UCSD-AML1 (cell line): ENCODE data around the gene RARS1.
A peak's percentile ranks its signal among the peaks of the same experiment; 100 is the strongest.

Experiments
- DNase-seq: peaks from one replicate; lab custom pipeline; 2025; ENCODE audit not compliant: unreplicated experiment; lab: John Stamatoyannopoulos, UW

Gene RARS1

DNA sequence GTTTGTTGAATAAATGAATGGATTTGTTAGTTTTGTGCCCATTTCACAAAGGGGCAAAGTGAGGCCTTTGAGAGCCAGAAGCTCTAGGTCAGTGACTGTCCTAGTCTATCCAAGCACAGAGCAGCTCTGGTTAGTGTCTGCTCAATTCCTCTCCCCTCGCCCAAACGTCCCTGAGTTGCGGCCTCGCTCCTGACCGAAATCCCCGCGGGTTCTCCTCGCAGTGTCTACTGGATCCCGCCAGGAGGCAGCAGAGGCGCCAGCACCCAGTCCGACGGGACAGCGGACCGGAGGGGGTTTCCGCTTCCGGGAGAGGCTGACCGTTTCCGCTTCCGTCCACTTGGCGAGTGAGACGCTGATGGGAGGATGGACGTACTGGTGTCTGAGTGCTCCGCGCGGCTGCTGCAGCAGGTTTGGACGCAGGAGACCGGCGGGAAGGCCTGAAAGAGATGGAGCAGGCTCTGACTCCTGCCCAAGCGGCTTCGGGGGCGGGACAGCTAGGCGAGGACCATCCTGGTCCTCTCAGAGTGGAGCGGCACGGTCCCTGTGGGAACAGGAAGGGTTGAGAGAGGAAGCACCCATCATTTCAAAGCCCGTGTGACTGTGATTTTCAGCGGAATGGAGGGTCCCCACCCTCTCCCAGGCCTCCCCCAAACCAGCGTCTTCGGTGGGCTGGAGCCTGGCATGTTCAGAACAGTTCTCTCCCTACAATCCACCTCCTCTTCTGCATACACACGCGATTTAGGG, at the start of gene RARS1:
Gene RARS1 (plus strand): TSS at position 336 of the 744 bp plus-strand sequence. CDS start 28 bp downstream, at position 364.
- DNase-seq: peak; percentile 92

DNA sequence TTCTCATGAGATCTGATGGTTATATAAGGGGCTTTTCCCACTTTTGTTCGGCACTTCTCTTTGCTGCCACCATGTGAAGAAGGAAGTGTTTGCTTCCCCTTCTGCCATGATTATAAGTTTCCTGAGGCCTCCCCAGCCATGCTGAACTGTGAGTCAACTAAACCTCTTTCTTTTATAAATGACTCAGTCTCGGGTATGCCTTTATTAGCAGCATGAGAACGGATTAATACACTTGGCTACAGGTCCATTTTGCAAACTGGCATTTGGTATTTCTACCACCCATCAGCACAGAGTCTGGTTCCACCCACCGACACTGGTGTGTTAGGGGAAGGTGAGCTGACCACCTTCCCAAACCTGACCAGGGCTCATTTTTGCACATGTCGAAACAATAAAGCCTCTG, 47.9 kb upstream of the RARS1 start:
- no peak for DNase-seq

DNA sequence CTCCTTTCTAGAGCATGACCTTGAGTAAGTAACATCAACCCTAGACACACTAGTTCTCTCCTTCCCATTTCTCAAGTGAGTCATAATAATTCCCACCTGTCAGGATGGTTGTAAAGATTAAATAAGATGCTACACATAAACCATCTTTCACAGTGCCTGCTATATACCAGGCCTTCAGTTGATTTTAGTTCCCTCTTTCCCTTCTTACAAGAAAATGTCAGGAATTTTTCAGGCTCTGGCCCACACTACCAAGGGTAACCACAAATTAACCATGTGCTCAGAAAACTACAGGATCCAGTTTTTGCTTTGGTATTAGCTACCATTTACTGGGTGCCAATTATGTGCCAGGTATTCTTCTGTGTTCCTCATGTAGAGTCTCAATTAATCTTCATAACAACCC, 42.7 kb upstream of the RARS1 start:
- DNase-seq: no peak

DNA sequence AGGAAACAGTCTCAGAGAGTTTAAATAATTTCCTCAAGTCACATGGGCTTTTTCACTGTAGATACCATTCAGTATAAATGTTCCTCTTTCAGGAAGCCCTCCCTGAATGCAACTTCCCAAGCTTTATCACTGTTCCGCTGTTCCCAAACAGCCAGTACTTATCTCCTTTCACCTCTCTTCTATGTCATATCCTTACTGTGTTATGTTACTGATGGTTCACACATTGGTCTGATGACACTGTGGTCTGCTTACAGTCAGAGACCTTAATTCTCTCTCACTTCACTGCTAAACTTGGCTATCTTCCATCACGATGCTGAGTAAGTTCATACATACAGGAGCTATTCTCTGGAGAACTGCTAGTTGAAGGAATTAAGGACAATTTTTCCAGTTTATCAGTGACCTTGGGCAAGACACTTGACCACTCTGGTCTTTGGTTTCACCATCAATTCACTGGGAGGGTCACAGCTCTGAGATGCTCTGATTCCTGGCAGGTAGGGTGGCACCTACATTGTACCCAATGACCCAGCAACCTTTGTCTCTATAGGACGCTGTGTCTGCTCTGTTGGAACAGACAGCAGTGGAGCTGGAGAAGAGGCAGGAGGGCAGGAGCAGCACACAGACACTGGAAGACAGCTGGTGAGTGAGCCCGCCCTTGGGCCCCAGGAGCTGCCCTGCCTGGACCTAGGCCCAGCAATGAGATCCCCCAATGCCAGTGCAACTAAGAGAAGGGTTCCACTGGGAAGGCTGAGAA, 42.1 kb upstream of the RARS1 start:
- no peak for DNase-seq

DNA sequence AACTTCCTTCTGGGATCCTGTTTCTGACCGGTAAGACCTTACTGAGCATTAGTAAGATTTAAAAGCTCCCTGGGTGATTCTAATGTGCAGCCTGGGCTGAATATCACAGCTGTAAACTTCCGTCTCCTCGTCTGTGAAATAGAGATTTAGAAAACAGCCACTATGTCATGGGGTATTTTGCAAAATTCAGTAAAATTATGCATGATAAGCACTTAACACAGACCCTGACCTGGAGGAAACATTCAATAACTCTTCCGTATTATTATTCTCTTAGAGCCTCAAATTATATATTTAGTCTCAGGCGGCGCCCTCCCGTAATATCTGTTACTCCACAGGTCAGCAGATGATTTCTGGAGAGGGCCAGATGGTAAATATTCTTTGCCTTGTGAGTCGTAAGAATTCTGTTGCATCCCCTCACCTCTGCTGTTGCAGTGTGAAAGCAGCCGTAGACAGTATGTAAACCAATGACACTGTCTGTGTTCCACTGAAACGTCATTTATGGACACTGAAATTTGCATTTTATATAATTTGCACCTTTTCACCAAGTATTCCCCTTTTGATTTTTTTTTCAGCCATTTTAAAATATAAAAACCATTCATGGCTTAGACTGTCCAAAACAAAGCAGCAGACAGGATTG, 39.2 kb upstream of the RARS1 start:
- no peak for DNase-seq

DNA sequence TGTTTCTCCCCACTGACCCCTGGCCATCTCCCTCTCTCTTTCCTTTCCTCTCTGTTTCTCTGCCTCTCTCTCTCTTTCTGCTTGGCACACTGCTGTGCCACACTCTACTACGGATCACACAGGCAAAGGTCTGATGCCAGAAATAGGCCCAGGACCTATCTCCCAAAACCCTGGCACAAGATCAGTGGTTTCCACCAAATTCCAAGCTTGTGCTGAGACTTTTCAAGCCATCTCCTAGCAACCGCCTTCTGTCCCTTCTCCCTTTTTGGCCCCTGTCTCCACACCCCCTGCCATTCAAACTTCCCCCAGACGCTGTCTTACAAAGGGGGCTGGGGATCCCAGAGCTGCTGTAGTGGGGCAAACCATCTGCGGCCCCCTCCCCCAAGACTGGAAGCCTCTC, 38.5 kb upstream of the RARS1 start:
- no peak for DNase-seq

DNA sequence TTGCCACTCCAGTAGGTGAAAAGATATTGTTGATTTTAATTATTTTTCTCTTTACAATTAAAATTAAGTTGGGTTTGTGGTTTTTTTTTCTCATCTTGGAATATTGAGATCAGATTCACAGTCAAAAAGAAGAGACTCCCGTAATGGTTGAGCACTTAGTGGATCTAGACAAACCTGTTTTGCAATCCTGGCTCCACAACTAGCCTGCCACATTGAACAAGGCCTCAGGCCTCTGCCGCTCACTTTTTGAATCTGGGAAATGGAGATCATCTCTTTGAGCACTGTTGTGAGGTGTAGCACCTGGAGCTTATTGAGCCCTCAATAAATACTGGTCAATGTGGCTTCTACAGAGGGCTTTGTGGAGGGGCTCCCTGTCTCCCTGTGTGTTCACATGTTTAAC, 37.1 kb upstream of the RARS1 start:
- DNase-seq: no peak

DNA sequence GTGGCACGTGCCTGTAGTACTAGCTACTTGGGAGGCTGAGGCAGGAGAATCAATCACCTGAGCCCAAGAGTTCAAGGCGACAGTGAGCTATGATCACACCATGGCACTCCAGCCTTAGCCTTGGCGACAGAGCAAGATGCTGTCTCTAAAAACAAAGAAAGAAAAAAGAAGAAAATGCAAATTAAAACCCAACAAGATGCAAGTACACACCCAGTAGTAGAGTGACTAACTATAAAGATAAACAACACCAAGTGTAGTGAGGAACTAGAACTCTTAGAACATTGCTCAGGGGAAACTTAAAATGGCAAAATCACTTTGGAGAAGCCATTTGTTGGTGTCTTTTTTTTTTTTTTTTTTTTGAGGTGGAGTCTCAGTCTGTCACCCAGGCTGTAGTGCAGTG, 34.7 kb upstream of the RARS1 start:
- no peak for DNase-seq

DNA sequence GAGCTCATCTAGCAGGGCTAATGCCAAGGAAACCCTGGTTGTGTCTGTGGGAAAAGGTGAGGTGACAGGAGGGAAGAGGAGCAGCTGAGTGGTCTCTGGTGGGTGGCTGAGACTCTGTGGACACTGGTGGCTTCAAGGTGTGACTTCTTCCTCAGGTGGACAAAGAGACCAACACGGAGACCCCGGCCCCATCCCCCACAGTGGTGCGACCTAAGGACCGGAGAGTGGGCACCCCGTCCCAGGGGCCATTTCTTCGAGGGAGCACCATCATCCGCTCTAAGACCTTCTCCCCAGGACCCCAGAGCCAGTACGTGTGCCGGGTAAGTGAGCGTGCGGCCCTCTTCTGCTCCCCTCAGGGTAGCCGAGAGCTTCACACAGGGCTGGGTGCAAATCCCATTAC, 31.1 kb upstream of the RARS1 start:
- no peak for DNase-seq

DNA sequence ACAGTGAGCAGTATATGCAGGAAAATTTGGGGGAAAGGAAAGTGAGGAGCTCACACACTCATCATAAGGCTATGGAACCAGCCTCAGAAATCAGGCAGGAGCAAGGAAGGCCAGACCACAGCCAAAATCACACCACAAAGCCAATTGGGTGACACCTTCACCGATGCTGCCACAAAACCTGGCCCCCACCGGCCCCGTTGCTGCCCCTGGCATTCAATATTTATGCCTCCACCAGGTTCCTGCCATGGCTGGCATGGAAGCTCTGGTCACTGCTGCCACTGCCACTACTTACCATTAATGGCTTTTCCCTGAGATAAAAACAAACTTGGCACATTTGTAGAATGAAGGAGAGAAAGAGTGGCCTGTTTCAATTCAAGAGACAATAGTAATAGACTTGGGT, 28.7 kb upstream of the RARS1 start:
- DNase-seq: no peak

DNA sequence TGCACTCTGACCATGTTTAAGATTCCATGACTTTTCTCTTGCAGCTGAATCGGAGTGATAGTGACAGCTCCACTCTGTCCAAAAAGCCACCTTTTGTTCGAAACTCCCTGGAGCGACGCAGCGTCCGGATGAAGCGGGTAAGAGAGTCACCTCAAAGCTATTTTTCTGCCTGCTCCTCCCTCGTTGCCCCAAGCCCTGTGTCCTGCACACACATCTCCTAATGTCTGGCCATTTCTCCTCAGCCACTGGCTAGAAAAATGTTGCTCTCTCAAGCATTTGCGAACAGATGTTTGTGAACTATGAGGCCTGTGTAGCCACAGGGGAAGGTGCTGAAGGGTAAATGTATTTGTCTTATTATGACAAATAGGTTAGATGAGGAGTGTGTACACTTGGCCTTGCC, 25.7 kb upstream of the RARS1 start:
- no peak for DNase-seq

DNA sequence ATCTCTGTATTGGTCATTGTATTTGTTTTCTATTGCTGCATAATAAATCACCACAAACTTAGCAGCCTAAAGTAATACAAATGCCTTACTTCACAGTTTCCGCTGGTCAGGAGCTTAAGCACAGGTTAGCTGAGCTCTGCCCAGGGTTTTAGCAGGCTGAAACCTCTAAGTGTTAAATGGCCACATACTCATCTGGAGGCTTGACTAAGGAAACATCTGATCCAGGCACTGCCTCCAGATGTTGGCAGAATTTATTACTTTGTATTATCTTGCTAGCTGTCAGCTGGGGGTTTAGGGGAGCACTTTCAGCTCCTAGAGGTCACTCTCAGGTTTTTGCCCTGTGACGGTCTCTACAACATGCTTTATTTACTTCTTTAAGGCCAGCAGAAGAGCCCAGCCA, 23.2 kb upstream of the RARS1 start:
- no peak for DNase-seq

DNA sequence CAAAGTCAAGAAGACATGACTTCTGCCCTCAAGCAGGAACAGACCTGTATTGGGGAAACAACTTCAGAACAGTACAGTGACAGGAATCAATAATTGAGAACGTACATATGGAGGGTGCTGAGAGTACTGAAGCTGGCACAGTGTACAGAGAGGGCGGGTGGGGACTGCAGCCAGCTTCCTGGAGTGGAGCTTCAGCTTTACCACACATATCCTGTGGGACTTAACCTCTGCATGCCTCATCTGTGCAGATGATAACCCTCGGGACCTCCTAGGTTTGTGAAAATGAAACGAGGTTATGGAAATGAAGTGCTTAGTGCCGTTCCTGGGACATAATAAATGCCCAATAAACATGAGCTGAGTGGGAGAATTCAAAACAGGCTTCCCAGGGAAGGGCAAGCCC, 22.1 kb upstream of the RARS1 start:
- DNase-seq: no peak

DNA sequence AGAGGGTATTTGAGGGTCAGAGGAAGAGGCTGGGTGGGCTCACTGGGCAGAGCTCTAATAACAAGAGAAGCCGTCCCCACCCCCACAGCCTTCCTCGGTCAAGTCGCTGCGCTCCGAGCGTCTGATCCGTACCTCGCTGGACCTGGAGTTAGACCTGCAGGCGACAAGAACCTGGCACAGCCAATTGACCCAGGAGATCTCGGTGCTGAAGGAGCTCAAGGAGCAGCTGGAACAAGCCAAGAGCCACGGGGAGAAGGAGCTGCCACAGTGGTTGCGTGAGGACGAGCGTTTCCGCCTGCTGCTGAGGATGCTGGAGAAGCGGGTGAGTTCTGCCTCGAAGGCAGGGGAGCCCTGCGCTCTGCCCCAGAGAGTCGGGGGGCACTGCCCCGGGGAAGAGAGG, 21.6 kb upstream of the RARS1 start:
- DNase-seq: no peak

DNA sequence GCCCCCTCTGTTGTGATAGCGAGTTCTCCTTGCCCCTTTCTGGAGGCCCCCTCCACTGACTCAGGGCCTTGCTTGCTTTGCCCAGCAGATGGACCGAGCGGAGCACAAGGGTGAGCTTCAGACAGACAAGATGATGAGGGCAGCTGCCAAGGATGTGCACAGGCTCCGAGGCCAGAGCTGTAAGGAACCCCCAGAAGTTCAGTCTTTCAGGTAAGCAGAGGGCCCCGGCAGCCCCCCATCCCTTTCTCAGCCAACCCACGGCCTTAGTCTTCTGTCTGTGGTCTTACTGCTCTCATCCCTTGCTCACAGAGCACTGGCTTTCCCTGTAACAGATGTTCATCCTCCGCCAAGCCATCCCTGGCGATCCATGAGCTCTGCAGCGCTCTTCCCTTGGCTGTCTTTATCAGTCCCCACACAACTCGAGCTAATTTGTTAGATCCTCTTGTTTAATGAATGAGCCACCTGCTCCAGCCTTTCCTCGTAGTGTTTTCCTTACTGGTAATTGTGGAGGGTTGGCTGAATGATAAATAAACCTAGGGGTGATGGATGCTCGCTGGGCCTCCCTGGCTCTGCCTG, 18.4 kb upstream of the RARS1 start:
- no peak for DNase-seq

DNA sequence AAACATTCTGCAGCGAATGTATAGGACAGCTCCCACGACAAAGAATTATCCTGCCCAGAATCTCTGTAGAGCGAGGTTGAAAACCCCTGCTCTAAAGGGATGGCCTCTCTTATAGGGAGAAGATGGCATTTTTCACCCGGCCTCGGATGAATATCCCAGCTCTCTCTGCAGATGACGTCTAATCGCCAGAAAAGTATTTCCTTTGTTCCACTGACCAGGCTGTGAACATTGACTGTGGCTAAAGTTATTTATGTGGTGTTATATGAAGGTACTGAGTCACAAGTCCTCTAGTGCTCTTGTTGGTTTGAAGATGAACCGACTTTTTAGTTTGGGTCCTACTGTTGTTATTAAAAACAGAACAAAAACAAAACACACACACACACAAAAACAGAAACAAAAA, 17.4 kb upstream of the RARS1 start:
- DNase-seq: no peak

DNA sequence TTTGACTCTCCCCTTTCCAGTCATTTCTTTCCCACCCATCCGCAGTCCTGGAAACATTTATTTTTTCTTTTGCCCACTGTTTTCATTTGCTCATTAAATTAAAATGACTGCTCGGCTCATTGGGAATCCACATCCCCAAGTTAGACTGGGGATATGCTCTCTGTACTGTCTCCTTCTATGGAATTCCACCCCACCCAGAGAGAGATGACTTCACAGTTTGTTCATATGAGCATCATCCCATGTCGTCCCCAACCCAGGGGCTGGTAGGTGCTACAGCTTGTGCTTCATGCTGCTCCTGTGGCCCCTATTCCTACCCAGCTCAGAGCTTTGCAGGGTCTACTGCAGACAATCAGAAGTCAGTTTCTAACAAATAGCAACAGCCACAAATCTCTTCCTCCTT, 16.5 kb upstream of the RARS1 start:
- no peak for DNase-seq

DNA sequence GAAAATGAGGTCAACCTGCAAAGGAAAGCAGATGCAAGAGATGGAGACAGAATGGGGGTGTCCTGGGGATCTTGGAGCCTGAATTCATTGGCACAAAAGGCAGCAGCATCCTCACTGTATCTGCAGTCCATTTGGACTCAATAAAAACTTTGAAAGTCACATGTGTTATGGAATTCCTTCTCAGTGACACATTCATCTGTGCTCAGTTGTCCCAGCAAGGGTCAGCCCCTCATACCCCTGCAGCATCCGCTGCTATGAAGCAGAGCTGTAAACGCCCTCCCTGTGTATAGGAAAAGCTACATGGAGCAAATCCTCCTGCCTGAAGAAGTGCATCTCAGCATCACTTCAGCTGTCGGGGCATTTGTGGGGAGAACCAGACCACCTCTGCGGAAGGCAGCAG, 14.5 kb upstream of the RARS1 start:
- no peak for DNase-seq

DNA sequence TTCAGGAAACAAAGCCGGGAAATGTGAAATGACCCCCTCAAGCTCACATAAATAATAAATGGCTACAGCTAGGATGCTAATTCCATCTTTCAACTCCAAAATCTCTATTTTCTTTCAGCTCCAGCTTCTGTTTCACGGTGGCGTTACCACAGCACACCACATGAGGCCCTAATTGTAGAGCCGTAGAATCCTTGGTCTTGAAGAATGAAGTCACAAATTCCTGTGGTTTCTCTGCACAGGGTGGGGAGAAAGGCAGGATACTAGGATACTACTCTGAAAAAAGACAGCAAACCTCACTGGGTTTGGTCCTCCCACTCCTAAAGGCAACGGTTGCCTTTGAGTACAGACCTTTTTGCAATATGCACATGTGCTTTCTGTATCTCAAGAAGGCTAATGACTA, 13.9 kb upstream of the RARS1 start:
- no peak for DNase-seq

DNA sequence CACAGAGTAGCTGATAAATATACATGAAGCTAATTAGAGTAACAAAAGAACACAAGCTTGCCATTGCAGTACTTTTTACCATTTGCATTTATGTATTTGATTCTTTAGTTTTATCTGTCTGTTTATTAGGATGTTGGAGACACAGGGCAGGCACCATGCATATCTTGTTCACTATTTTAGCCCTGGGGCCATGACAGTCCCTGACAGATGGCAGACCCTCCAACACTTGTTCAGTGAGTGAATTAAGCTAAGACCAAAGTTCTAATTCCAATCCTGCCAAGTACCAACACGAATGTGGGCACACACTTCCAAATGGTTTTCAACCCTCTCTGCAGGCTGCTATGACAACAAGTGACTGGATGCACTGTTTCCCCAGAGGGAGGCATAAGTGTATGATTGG, 12.0 kb upstream of the RARS1 start:
- no peak for DNase-seq

DNA sequence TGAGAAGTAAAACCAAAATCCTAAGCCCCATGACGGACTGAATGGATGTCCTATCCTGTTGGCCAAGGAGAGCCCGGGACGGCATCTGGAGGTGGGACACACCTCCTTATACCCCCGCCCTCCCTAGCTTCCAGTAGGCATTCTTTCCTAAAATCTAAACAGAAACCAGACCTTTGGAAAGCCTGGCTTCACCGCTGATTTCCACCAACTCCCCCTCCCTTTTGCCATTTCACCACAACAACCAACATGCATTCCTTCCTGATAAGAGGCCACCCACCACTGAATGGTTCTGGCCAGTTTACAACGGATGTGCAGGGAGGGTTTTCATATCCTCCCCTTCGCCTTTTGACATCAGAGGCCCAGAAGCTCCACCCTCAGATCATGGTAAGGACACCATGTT, 9.2 kb upstream of the RARS1 start:
- peak; percentile 33 for DNase-seq

DNA sequence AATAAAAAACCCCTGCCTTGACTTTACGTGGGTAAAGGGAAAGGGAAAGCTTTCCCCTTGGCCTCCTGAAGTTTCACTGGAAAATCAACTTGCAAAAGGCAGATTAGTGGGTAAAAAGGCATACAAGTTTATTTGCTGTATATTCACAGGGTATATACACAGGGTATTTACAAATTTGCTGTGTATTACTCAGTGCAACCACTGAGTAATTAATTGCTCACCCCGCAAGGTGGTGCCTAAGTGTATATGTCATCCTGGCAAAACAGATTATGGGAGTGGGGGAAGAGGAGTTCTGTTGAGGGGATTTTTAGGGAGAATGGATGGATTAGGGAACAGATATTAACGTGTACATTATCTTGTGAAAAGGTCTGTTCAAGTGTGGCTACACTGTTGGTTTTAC, 7.1 kb upstream of the RARS1 start:
- no peak for DNase-seq
